Fibroblast of lung (primary cell): ENCODE measurements around the gene RBCK1. TPM values are rescaled to one million over a fixed set of nuclear protein-coding genes. Genes with fewer than 3 reads are reported as not detected.
A peak's percentile ranks its signal among the peaks of the same experiment; 100 is the strongest.

ENCODE experiments used
- DNase-seq, 2 donors: peaks; one replicate each; pipeline versions ENCODE4 v3.0.0 to v3.0.0-alpha.2; 2010; ENCODE audit warnings: low read depth in 2 of 2
- H2AFZ ChIP-seq: 2 replicates; pipeline ENCODE4 v1.5.1; 2012; ENCODE audit warnings: low read length, control low read depth, inconsistent platforms
- H3K27ac ChIP-seq: 2 replicates; pipeline ENCODE4 v1.5.1; 2011; ENCODE audit warnings: low read length, control low read depth; ENCODE audit not compliant: insufficient read depth
- H3K27me3 ChIP-seq: 2 replicates; pipeline ENCODE4 v1.5.1; 2011; ENCODE audit warnings: mild to moderate bottlenecking, low read length; ENCODE audit not compliant: control insufficient read depth, insufficient read depth
- H3K36me3 ChIP-seq: 2 replicates; pipeline ENCODE4 v1.5.1; 2011; ENCODE audit warnings: low read length; ENCODE audit not compliant: control insufficient read depth, insufficient read depth
- H3K4me1 ChIP-seq: 2 replicates; pipeline ENCODE4 v1.5.1; 2011; ENCODE audit warnings: low read length; ENCODE audit not compliant: control insufficient read depth, insufficient read depth; ENCODE audit errors: extremely low read depth
- H3K4me2 ChIP-seq: 2 replicates; pipeline ENCODE4 v1.5.1; 2011; ENCODE audit warnings: low read length, control low read depth; ENCODE audit not compliant: insufficient read depth; ENCODE audit errors: extremely low read depth
- H3K4me3 ChIP-seq, 4 experiments: fragments of 200-600 bp in 1 of 4; sonication (generic) in 1 of 4; replicated peaks in 1 of 4; 2 replicates each; pipeline ENCODE4 v1.5.1; 2011 to 2016; ENCODE audit warnings: low read length in 4 of 4, low read depth in 3 of 4, mild to moderate bottlenecking in 3 of 4, control low read depth in 2 of 4, inconsistent platforms in 1 of 4, mixed read lengths in 1 of 4; ENCODE audit not compliant: insufficient read depth in 1 of 4; ENCODE audit errors: control extremely low read depth in 1 of 4
- H3K79me2 ChIP-seq: 2 replicates; pipeline ENCODE4 v1.5.1; 2012; ENCODE audit warnings: mild to moderate bottlenecking, low read length, inconsistent platforms; ENCODE audit not compliant: control insufficient read depth, insufficient read depth
- H3K9ac ChIP-seq: 2 replicates; pipeline ENCODE4 v1.5.1; 2011; ENCODE audit warnings: mild to moderate bottlenecking, low read length, control low read depth; ENCODE audit not compliant: insufficient read depth
- H3K9me3 ChIP-seq: 2 replicates; pipeline ENCODE4 v1.5.1; 2012; ENCODE audit warnings: low read depth, low read length; ENCODE audit not compliant: control insufficient read depth, insufficient read depth
- H4K20me1 ChIP-seq: 2 replicates; pipeline ENCODE4 v1.5.1; 2011; ENCODE audit warnings: low read length; ENCODE audit not compliant: control insufficient read depth, insufficient read depth; ENCODE audit errors: extremely low read depth
- EZH2 ChIP-seq: IDR thresholded peaks from 2 replicates; pipeline ENCODE4 v1.5.1; 2012; ENCODE audit warnings: low read length, control low read depth, mild to moderate bottlenecking; ENCODE audit errors: missing control alignments
- polyA plus RNA-seq, 2 donors: library from polyadenylated mRNA; depleted of rRNA in 1 of 2; stranded (reverse) in 1 of 2; unstranded in 1 of 2; fragments of >200 nt; gene quantifications; 2 replicates each; pipeline ENCODE4 v1.2.1, GENCODE V29; 2011 to 2012; ENCODE audit warnings: missing spikeins in 1 of 2
- total RNA-seq: library from RNA; depleted of rRNA; stranded (reverse); fragments of >200 nt; gene quantifications from 2 replicates; pipeline ENCODE4 v1.2.1, GENCODE V29; 2014
- TF ChIP-seq, protein P1 (sequence below), 2 donors: IDR thresholded peaks in 1 of 2; conservative IDR thresholded peaks in 1 of 2; 1 replicate in 1 of 2; 2 replicates in 1 of 2; pipeline ENCODE4 v1.5.1; 2011 to 2012; ENCODE audit warnings: low read length in 2 of 2, control low read depth in 1 of 2, inconsistent platforms in 1 of 2, low read depth in 1 of 2, mild to moderate bottlenecking in 1 of 2

Gene RBCK1
- total and polyA plus RNA-seq, 2 donors (not counting 1 experiment from before 2014, with no cell fraction given), result 35.2 to 89.0 TPM

DNA sequence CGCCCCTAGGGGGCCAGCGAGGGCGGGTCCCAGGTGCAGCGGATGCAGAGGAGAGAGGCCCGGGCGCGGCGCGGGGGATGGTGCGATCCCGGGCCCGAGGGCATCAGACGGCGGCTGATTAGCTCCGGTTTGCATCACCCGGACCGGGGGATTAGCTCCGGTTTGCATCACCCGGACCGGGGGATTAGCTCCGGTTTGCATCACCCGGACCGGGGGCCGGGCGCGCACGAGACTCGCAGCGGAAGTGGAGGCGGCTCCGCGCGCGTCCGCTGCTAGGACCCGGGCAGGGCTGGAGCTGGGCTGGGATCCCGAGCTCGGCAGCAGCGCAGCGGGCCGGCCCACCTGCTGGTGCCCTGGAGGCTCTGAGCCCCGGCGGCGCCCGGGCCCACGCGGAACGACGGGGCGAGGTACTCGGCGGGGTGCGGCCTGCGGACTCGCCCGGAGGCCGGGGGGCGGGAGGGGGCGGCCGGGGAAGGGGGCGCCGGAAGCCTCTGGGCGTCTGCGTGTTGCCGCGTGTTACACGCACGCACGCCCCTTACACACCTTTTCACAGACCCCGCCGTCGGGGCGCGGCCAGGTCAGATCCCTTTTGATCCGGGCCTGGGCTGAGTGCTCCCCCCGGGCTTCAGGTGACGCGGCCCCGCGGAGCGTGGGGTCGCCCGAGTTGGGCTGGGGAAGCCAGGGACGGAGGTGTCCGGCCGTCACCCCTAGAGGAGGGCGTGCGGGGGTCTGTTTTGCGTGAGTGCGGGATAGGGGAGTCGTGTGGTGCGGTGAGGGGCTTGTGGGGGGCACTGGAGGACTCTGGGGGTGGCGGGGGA is 27.1 kb upstream of the RBCK1 start:
- peaks cover 6% of the 10 kb centered on the region for H3K79me2 ChIP-seq
- H3K4me3 ChIP-seq, result peak overlapping the region; percentile 63 to 76 (median 72)
- H2AFZ ChIP-seq, result peak overlapping the region; percentile 25
- no peaks in the 10 kb centered on the region for H3K9me3 ChIP-seq
- peak overlapping the region; percentile 52 for H3K27ac ChIP-seq
- H3K4me1 ChIP-seq, result no peaks in the 10 kb centered on the region
- H4K20me1 ChIP-seq, result no peaks in the 10 kb centered on the region
- H3K9ac ChIP-seq, result peak overlapping the region; percentile 71
- H3K36me3 ChIP-seq, result no peaks in the 10 kb centered on the region
- TF ChIP-seq, protein P1, sequence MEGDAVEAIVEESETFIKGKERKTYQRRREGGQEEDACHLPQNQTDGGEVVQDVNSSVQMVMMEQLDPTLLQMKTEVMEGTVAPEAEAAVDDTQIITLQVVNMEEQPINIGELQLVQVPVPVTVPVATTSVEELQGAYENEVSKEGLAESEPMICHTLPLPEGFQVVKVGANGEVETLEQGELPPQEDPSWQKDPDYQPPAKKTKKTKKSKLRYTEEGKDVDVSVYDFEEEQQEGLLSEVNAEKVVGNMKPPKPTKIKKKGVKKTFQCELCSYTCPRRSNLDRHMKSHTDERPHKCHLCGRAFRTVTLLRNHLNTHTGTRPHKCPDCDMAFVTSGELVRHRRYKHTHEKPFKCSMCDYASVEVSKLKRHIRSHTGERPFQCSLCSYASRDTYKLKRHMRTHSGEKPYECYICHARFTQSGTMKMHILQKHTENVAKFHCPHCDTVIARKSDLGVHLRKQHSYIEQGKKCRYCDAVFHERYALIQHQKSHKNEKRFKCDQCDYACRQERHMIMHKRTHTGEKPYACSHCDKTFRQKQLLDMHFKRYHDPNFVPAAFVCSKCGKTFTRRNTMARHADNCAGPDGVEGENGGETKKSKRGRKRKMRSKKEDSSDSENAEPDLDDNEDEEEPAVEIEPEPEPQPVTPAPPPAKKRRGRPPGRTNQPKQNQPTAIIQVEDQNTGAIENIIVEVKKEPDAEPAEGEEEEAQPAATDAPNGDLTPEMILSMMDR (conservative IDR thresholded peaks at IDR 0.05 in 1 of 2, IDR thresholded peaks at IDR 0.05 in 1 of 2; ENCODE audit: low read depth in 1 of 2, low read length in 2 of 2), result no peak
- no peak for TF ChIP-seq EZH2
- H3K4me2 ChIP-seq, result peak overlapping the region; percentile 57
- no peaks in the 10 kb centered on the region for H3K27me3 ChIP-seq
- DNase-seq, result peak; percentile 31 to 75

DNA sequence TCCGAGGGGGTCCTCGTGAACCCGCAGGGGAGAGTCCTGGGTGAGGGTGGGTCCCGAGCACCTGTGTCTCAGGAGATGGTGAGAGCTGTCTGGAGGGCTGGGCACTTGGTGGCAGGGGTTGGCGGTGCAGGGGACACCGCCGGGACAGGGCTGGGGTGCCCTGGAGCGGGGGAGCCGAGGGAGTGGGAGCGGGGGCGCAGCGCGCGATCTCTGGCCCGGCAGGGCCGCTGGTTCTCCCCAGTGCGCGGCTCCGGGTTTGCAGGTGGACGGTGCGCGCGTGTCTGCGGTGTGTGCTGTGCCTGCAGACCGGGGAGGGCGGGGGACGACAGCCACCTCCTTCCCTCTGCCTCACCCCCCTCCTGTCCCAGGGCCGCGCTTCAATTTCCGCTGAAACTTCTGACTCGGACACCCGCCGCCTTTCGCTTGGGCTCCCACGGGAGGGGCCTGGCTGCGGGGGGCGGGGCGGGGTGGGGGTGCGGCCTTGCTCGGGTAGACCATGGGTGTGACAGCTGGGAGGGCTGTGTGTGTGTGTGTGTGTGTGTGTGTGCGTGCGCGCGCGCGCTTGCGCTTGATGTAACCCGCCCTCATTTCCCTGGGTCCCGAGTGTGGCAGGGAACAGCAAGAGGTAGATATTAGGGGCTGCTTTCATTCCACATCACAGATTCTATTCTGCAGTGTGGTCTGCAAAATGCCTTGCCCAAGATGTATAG is 26.4 kb upstream of the RBCK1 start:
- peak overlapping the region; percentile 71 for H3K9ac ChIP-seq
- TF ChIP-seq EZH2, result no peak
- TF ChIP-seq, protein P1 (conservative IDR thresholded peaks at IDR 0.05 in 1 of 2, IDR thresholded peaks at IDR 0.05 in 1 of 2; ENCODE audit: low read depth in 1 of 2, low read length in 2 of 2), result no peak
- no peaks in the 10 kb centered on the region for H3K9me3 ChIP-seq
- peaks cover 6% of the 10 kb centered on the region for H3K79me2 ChIP-seq
- H3K4me2 ChIP-seq, result peak overlapping the region; percentile 79
- H3K4me1 ChIP-seq, result no peaks in the 10 kb centered on the region
- no peak overlapping the region for H2AFZ ChIP-seq
- H3K27me3 ChIP-seq, result no peaks in the 10 kb centered on the region
- peak overlapping the region; percentile 52 for H3K27ac ChIP-seq
- H4K20me1 ChIP-seq, result no peaks in the 10 kb centered on the region
- H3K36me3 ChIP-seq, result no peaks in the 10 kb centered on the region
- peak; percentile 68 to 91 for DNase-seq
- peak overlapping the region; percentile 71 to 76 (median 72) for H3K4me3 ChIP-seq
